Calu3 (cell line): ENCODE results near the gene PVALEF. TPM values are rescaled to one million over a fixed set of nuclear protein-coding genes. Genes with fewer than 3 reads are reported as not detected.

Experiments
- BruUV-seq: library from RNA; stranded (reverse); fragments of 400-500 nt; replicated peaks from 2 replicates; lab custom pipeline; 2021; lab: Mats Ljungman, UMichigan
- CTCF ChIA-PET: fragments of 300-600 bp; sonication (Branson Sonifier 250); formaldehyde crosslinking; loops from one replicate; lab custom pipeline; 2022; ENCODE audit warnings: antibody characterized with exemption; lab: Charles Lee
- DNase-seq: peaks from one replicate; pipeline ENCODE4 v3.0.0; 2022
- H3K27ac Mint-ChIP-seq: one replicate; pipeline ENCODE4 v1.8.0; 2022; ENCODE audit warnings: mixed read lengths; ENCODE audit not compliant: unreplicated experiment
- H3K27me3 Mint-ChIP-seq: one replicate; pipeline ENCODE4 v1.8.0; 2022; ENCODE audit warnings: mixed read lengths; ENCODE audit not compliant: unreplicated experiment
- H3K36me3 Mint-ChIP-seq: one replicate; pipeline ENCODE4 v1.8.0; 2022; ENCODE audit warnings: mild to moderate bottlenecking, moderate library complexity, mixed read lengths; ENCODE audit not compliant: insufficient read depth, unreplicated experiment
- H3K4me1 Mint-ChIP-seq: one replicate; pipeline ENCODE4 v1.8.0; 2022; ENCODE audit warnings: mild to moderate bottlenecking, low read depth, mixed read lengths; ENCODE audit not compliant: unreplicated experiment
- H3K4me3 Mint-ChIP-seq: one replicate; pipeline ENCODE4 v1.8.0; 2022; ENCODE audit warnings: mild to moderate bottlenecking, low read depth, moderate library complexity, mixed read lengths; ENCODE audit not compliant: unreplicated experiment
- H3K9me3 Mint-ChIP-seq: one replicate; pipeline ENCODE4 v1.8.0; 2022; ENCODE audit warnings: low read depth, mixed read lengths; ENCODE audit not compliant: unreplicated experiment
- intact Hi-C: fragments of 100-400 bp; cut with micrococcal nuclease; formaldehyde crosslinking; loops from one replicate; pipeline ENCODE4 v1.10.0; 2022; ENCODE audit not compliant: unreplicated experiment
- total RNA-seq: library from RNA; stranded (reverse); gene quantifications from 2 replicates; pipeline ENCODE4 v1.2.3, GENCODE V29; 2022
- TF ChIP-seq, protein P1 (sequence below): fragments of 200-600 bp; IDR thresholded peaks from one replicate; pipeline ENCODE4 v1.8.0; 2022; ENCODE audit warnings: antibody characterized with exemption; ENCODE audit not compliant: unreplicated experiment

The PVALEF gene
- total RNA-seq, 1 experiment from 2014 or later = not detected

GRCh38 chr17:81183316-81183715 lies 18.0 kb downstream of the PVALEF start:
- intact Hi-C loops = no loop called here
- Mint-ChIP-seq H3K9me3 (no peaks in the 10 kb centered on the region), H3K4me1 (no peaks in the 10 kb centered on the region), H3K4me3 (no peak overlapping the region), H3K27ac (no peak overlapping the region), H3K36me3 (peaks cover 17% of the 10 kb centered on the region), H3K27me3 (peaks cover 35% of the 10 kb centered on the region)
- no TSS peak for BruUV-seq
- CTCF ChIA-PET = no interaction called here
- TF ChIP-seq, protein P1, sequence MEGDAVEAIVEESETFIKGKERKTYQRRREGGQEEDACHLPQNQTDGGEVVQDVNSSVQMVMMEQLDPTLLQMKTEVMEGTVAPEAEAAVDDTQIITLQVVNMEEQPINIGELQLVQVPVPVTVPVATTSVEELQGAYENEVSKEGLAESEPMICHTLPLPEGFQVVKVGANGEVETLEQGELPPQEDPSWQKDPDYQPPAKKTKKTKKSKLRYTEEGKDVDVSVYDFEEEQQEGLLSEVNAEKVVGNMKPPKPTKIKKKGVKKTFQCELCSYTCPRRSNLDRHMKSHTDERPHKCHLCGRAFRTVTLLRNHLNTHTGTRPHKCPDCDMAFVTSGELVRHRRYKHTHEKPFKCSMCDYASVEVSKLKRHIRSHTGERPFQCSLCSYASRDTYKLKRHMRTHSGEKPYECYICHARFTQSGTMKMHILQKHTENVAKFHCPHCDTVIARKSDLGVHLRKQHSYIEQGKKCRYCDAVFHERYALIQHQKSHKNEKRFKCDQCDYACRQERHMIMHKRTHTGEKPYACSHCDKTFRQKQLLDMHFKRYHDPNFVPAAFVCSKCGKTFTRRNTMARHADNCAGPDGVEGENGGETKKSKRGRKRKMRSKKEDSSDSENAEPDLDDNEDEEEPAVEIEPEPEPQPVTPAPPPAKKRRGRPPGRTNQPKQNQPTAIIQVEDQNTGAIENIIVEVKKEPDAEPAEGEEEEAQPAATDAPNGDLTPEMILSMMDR = no peak
- DNase-seq = no peak

DNA sequence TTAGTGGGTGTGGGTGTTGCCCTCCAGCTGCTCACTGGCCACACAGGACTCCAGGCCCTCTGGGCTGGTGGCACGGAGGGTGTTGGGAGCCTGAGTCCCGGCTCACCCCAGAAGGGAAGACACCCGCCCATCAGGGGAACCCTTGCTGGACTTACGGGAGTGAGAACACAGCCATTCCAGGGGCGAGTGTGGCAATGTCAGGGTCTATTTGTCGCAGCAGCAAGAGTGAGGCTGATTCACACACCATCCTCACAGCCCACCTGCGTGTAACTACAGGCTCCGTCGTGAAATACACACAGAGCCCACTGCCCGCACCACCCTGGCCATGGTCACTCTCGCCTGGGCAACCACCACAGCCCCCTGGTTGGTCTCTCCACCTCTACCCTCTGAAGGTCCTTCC lies 18.5 kb downstream of the PVALEF start:
- no peak overlapping the region for H3K4me3 Mint-ChIP-seq
- no peak for DNase-seq
- H3K27me3 Mint-ChIP-seq = peaks cover 35% of the 10 kb centered on the region
- peaks cover 20% of the 10 kb centered on the region for H3K36me3 Mint-ChIP-seq
- BruUV-seq = no TSS peak
- TF ChIP-seq, protein P1 = no peak
- no peaks in the 10 kb centered on the region for H3K4me1 Mint-ChIP-seq
- intact Hi-C loops = no loop called here
- H3K9me3 Mint-ChIP-seq = no peaks in the 10 kb centered on the region
- no peak overlapping the region for H3K27ac Mint-ChIP-seq
- CTCF ChIA-PET = no interaction called here

- Mint-ChIP-seq H3K27me3 (peaks cover 35% of the 10 kb centered on the region), H3K4me3 (no peak overlapping the region), H3K27ac (no peak overlapping the region), H3K4me1 (no peaks in the 10 kb centered on the region), H3K9me3 (no peaks in the 10 kb centered on the region), H3K36me3 (peaks cover 20% of the 10 kb centered on the region)
- CTCF ChIA-PET = no interaction called here
- no TSS peak for BruUV-seq
- TF ChIP-seq, protein P1 = no peak
- intact Hi-C loops = no loop called here
- no peak for DNase-seq
These were observed 19.2 kb downstream of the PVALEF start for GRCh38 chr17:81184555-81184954.

DNA sequence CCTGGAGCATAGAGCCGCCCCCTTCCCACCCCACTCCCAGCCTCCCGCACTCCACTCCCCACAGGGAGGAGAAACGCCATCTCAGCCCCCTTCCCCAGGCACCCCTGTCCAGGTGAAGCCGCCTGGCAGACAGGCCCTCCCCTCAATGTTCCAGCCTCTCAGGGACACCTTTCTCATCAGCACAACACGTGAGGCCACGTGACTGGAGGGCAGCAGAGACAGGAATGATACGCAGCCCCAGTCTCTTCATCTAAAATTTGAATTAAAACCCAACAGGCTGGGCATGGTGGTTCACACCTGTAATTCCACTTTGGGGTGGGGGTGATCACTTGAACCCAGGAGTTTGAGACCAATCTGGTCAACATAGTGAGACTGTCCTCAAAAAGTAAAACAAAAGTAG lies 20.9 kb downstream of the PVALEF start:
- no peaks in the 10 kb centered on the region for H3K4me1 Mint-ChIP-seq
- peaks cover 23% of the 10 kb centered on the region for H3K36me3 Mint-ChIP-seq
- peaks cover 35% of the 10 kb centered on the region for H3K27me3 Mint-ChIP-seq
- intact Hi-C loops = no loop called here
- H3K27ac Mint-ChIP-seq = no peak overlapping the region
- no peak for DNase-seq
- H3K9me3 Mint-ChIP-seq = no peaks in the 10 kb centered on the region
- BruUV-seq = no TSS peak
- no peak overlapping the region for H3K4me3 Mint-ChIP-seq
- TF ChIP-seq, protein P1 = no peak
- CTCF ChIA-PET = no interaction called here
